Activated T-cell treated with anti-CD3 and anti-CD28 coated beads, Interleukin-2, amount 50 U/mL, for 72 hours (primary cell): ENCODE data around the gene NR2E3. TPM values are rescaled to one million over a fixed set of nuclear protein-coding genes. Genes with fewer than 3 reads are reported as not detected.
"Not testable (repeated sequence)": the region's sequence is repeated elsewhere in the genome, so short reads cannot be mapped to it uniquely, and the experiment has no call there.

ENCODE experiments used
- ATAC-seq, 2 donors: fragments of 150-1000 bp; cut with Tn5 transposase; replicated peaks in 1 of 2; 2 replicates each; pipeline ENCODE4 v1.10.0; 2021; ENCODE audit warnings: moderate library complexity in 2 of 2, mild to moderate bottlenecking in 1 of 2
- DNase-seq, 2 donors: peaks; one replicate each; pipeline ENCODE4 v3.0.0; 2021 to 2022; ENCODE audit warnings: mixed read lengths in 1 of 2
- H3K27ac Mint-ChIP-seq: one replicate; pipeline ENCODE4 v1.8.0; 2022; ENCODE audit warnings: mild to moderate bottlenecking, moderate library complexity, mixed read lengths
- H3K27me3 Mint-ChIP-seq: one replicate; pipeline ENCODE4 v1.8.0; 2022; ENCODE audit warnings: low read depth, mixed read lengths
- H3K36me3 Mint-ChIP-seq, 2 donors: one replicate each; pipeline ENCODE4 v1.8.0; 2022; ENCODE audit warnings: mixed read lengths in 2 of 2, mild to moderate bottlenecking in 1 of 2; ENCODE audit not compliant: insufficient read depth in 2 of 2
- H3K4me1 Mint-ChIP-seq: one replicate; pipeline ENCODE4 v1.8.0; 2022; ENCODE audit warnings: low read depth, mixed read lengths
- H3K4me3 Mint-ChIP-seq, 2 donors: one replicate each; pipeline ENCODE4 v1.8.0; 2022; ENCODE audit warnings: mild to moderate bottlenecking in 2 of 2, mixed read lengths in 2 of 2, moderate library complexity in 2 of 2
- H3K9me3 Mint-ChIP-seq, 2 donors: one replicate each; pipeline ENCODE4 v1.8.0; 2022; ENCODE audit warnings: mixed read lengths in 2 of 2
- total RNA-seq, 2 donors: library from RNA; stranded (reverse); gene quantifications; one replicate each; pipeline ENCODE4 v1.2.3, GENCODE V29; 2022

The NR2E3 gene
- total RNA-seq, 2 donors from 2014 or later = not detected

- H3K36me3 Mint-ChIP-seq = peaks cover 0 to 11% of the 10 kb centered on the region in 2 donors
- no peaks in the 10 kb centered on the region for H3K4me1 Mint-ChIP-seq
- no peak overlapping the region for H3K27ac Mint-ChIP-seq
- no peak for ATAC-seq
- no peaks in the 10 kb centered on the region for H3K27me3 Mint-ChIP-seq
- H3K9me3 Mint-ChIP-seq = no peaks in the 10 kb centered on the region
- no peak overlapping the region for H3K4me3 Mint-ChIP-seq
- no peak for DNase-seq
Measured at GRCh38 chr15:71844916-71845315, 34.6 kb downstream of the NR2E3 start.

- no peaks in the 10 kb centered on the region for H3K4me1 Mint-ChIP-seq
- no peak for DNase-seq
- peak; percentile 47 to 77 for ATAC-seq
- H3K27me3 Mint-ChIP-seq = no peaks in the 10 kb centered on the region
- H3K36me3 Mint-ChIP-seq = peaks cover 0 to 5% of the 10 kb centered on the region in 2 donors
- peak overlapping the region in 1 of 2 donors; percentile 6 for H3K4me3 Mint-ChIP-seq
- no peaks in the 10 kb centered on the region for H3K9me3 Mint-ChIP-seq
- H3K27ac Mint-ChIP-seq = peak overlapping the region; percentile 68
Measured at GRCh38 chr15:71853543-71853942, 43.2 kb downstream of the NR2E3 start.

- not testable (repeated sequence) for DNase-seq, H3K4me3 Mint-ChIP-seq, ATAC-seq, H3K27ac Mint-ChIP-seq, H3K36me3 Mint-ChIP-seq, H3K9me3 Mint-ChIP-seq, H3K4me1 Mint-ChIP-seq, H3K27me3 Mint-ChIP-seq
Measured at GRCh38 chr15:71858232-71858631, 47.9 kb downstream of the NR2E3 start.
